Globus pallidus (tissue), 1 donor: ENCODE data around the gene CELF5.

ENCODE experiments used
- DNase-seq: peaks from one replicate; pipeline ENCODE4 v3.0.0-alpha.2; 2015; ENCODE audit warnings: low spot score

The CELF5 gene

GRCh38 chr19:3243819-3244700 is 19.6 kb downstream of the CELF5 start:
- DNase-seq = no peak

DNA sequence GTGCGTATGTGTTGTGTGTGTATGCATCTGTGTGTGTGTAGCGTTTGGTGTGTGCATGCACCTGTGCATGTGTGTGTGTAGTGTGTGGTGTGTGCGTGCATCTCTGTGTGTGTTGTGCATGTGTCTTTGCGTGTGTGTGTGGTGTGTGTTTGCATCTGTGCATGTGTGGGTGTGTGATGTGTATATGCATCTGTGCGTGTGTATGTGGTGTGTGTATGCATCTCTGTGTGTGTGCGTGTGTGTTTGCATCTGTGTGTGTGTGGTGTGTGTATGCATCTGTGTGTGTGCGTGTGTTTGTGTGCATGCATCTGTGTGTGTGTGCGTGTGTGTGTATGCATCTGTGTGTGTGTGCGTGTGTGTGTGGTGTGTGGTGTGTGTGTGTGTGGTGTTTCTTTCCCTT is 20.6 kb downstream of the CELF5 start:
- DNase-seq = no peak

GRCh38 chr19:3248728-3249326 is 24.4 kb downstream of the CELF5 start:
- DNase-seq = no peak

GRCh38 chr19:3249408-3249807 is 24.9 kb downstream of the CELF5 start:
- no peak for DNase-seq

DNA sequence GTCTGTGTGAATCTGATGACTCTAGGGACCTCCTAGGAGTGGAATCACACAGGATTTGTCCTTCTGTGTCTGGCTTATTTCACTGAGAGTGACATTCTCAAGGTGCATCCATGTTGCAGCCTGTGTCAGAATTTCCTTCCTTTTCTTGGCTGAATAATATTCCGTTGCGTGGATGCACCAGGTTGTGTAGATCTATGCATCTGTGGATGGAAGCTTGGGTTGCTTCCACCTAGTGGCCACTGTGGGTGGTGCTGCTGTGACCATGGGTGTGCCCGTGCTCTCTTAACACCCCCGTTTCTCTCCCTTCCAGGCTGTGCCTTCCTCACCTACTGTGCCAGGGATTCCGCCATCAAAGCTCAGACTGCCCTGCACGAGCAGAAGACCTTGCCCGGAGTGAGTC is 26.2 kb downstream of the CELF5 start:
- DNase-seq = no peak

GRCh38 chr19:3251229-3251628 is 26.8 kb downstream of the CELF5 start:
- no peak for DNase-seq

DNA sequence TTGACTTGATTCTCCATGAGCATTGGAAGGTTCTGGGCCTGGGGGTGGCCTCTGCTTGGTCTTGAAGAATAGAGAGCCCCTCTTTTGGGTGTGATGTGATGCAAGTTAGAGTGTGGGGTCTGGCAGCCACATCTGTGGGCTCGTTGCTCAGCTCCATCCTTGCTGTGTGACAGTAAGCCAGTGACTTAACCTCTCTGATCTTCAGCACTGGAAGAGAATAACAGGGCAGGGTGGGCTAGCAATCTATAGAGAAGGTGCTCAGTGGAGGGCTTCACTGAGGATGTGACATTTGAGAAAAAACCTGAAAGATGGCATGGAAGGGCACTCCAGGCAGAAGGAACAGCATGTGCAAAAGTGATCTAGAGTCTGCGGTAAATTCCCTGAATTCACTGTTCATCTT is 28.2 kb downstream of the CELF5 start:
- no peak for DNase-seq

DNA sequence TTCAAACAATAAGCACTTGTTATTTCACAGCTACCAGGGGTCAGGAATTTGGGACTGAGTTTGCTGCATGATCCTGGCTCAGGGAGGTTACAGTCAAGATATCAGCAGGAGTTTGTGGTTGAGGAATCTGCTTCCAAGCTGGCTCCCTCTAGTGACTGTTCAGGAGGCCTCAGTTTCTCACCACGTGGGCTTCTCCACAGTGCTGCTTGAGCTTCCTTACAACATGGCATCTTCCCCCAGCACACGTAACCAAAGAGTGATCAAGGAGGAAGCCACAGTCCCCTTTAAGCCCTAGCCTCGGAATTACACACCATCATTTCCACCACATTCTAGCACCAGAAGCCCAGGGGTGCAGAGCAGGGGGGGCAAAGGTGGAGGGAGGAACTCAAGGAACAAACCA is 28.8 kb downstream of the CELF5 start:
- no peak for DNase-seq

DNA sequence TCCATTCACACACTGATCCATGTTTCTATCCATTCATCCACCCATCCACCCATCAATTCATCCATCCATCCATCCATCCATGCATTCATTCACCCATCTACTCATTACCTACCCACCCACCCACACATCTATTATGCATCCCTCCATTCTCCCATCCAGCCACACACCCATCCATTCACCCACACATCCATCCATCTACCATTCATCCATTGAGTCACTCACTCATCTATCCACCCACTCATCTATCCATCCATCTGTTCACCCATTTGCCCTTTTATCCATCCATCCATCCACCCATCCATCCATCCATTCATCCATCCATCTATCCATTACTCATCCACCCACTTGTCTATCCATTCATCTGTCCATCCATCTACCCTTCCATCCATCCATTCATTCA is 30.1 kb downstream of the CELF5 start:
- no peak for DNase-seq

DNA sequence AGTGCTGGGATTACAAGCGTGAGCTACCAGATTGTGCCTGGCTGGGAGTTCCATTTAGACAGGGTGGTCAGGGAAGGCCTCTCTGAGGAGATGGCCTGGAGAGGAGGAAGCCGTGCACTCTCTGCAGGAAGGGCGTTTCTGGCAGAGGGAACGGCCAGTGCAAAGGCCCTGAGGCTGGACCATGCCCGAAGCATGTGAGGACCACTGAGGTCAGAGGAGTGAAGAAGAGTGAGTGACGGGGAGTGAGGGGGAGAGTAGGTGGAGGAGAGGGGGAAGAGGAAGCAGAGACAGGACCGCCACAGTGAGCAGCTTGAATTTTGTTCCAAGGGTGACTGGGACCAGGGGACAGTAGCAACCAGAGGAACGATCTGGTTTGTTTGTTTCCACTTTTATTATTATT is 32.6 kb downstream of the CELF5 start:
- DNase-seq = no peak

DNA sequence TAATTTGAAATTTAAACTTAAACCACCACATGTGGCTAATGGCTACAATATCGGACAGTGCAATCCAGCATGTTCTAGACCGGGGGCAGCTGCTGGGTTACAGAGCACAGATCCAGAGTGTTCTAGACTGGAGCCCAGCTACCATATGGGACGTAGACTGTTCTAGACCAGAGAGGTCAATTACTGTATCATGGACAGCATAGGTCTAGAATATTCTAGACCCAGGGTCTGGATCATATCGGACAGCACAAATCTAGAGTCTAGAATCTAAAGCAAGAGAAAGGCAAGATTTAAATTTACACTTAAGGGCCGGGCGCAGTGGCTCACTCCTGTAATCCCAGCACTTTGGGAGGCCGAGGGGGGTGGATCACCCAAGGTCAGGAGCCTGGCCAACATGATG is 37.9 kb downstream of the CELF5 start:
- no peak for DNase-seq

GRCh38 chr19:3263866-3264265 is 39.4 kb downstream of the CELF5 start:
- no peak for DNase-seq

- DNase-seq = no peak
Observed at GRCh38 chr19:3265432-3265831, 41.0 kb downstream of the CELF5 start.

GRCh38 chr19:3266092-3266693 is 41.7 kb downstream of the CELF5 start:
- DNase-seq = no peak

DNA sequence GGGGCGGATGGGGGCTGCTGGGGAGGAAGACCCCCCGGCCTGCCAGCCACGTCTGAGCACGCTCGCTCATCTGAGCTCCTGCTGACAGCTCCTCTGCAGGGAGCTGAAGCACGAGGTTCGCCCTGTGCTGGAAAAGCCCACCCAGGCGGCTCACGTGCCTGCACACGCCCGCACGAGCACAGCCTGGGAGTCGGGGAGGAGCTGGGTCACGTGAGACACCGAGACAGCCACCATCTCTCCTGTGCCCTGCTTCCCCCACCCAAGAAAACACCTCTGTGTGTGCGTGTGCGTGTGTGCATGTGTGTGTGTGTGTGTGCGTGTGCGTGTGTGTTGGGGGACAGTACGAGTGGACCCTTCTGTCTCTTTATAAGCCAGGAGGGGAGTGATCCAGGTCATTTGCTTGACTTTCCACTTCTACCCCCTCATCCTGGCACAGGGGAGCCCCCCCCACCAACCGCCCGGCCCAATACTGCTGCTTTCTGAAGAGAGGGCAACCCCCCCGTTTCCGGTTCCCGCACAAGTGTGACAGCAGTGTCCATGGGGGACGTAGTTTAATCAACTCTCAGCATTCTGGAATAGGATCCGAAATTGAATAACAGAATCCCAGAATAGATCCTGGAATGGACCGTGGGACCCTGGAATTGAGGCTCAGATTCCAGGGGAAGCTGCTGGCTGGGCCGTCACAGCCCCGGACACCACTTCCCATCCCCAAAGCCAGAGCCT is 42.5 kb downstream of the CELF5 start:
- no peak for DNase-seq

DNA sequence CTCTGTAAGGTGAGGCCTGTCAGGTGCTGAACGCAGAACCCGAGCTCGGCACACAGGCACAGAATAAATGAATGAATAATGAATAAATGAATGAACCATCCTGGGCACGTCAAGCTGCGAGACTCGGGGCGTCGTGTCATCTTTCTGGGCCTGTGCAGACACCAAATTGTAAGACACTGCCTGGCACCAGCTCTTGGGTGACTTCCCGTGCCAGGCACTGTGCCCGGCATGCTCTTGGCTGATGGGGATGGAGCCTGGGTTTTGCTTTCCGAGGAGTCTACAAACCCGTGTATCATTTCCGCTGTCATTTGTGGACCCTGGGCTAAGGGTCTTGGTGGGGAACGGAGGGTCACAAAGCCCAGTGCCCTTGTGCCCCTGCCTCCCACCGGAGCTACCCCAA is 43.9 kb downstream of the CELF5 start:
- peak; percentile 49 for DNase-seq

GRCh38 chr19:3268763-3269162 is 44.3 kb downstream of the CELF5 start:
- DNase-seq = no peak

- no peak for DNase-seq
Observed at GRCh38 chr19:3269916-3270671, 45.6 kb downstream of the CELF5 start.

DNA sequence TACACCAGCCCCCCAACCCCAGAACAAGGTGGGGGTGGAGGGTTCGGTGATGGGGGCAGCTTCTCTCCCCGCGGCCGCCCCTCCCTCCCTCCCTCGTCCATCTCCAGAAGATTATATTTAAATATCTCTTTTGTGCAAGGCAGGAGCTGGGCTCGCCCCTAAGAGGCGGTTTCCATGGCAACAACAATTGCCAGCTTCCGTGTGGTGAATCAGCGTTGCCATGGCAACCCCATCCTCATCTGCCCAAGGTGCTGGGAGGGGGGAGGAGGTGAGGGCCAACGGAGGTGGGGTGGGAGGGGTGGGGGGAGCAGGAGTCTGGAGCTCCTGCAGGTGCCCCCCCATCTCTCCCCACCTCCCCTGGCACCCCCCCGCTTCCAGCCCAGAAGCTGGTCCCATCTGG is 46.4 kb downstream of the CELF5 start:
- no peak for DNase-seq

GRCh38 chr19:3272401-3272931 is 48.0 kb downstream of the CELF5 start:
- DNase-seq = no peak

- DNase-seq = no peak
Observed at GRCh38 chr19:3272952-3273351, 48.5 kb downstream of the CELF5 start.
